K562 (cell line): ENCODE data around the gene SNCB. TPM values are rescaled to one million over a fixed set of nuclear protein-coding genes. Genes with fewer than 3 reads are reported as not detected.

ENCODE experiments used
- ATAC-seq: fragments of 200-7000 bp; cut with Tn5 transposase; 3 replicates; pipeline ENCODE4 v1.9.1; 2020; ENCODE audit warnings: moderate library complexity
- BruUV-seq: library from RNA; stranded (reverse); fragments of 400-500 nt; replicated peaks from 2 replicates; lab custom pipeline; 2021; lab: Mats Ljungman, UMichigan
- CTCF ChIA-PET: fragments of 300-600 bp; formaldehyde crosslinking; extraction: SDS; loops from one replicate; lab custom pipeline; 2021; ENCODE audit warnings: low intra/inter-chr PET ratio; lab: Yijun Ruan, JAX
- POLR2A ChIA-PET: fragments of 300-600, 350-650 bp; sonication (Branson Sonifier 250); formaldehyde crosslinking; extraction: SDS; loops from one replicate; lab custom pipeline; 2021; ENCODE audit warnings: antibody characterized with exemption, inconsistent platforms; lab: Yijun Ruan, JAX
- DNase-seq, 4 experiments: peaks; one replicate each; pipeline versions ENCODE4 v3.0.0 to v3.0.0-alpha.2; 2011 to 2018; ENCODE audit warnings: low spot score in 3 of 4, mixed read lengths in 3 of 4; ENCODE audit errors: extremely low read depth in 1 of 4
- FAIRE-seq: peaks from 2 replicates; lab custom pipeline; 2011; peaks lifted over from hg19 to GRCh38; lab: Jason Lieb, UNC
- H2AFZ ChIP-seq: 2 replicates; pipeline ENCODE4 v1.6.0; 2011; ENCODE audit warnings: low read depth, low read length, control low read depth, inconsistent platforms
- H3K27ac ChIP-seq: fragments of 200-600 bp; 3 replicates; pipeline ENCODE4 v1.8.0; 2011; ENCODE audit warnings: low read depth, mild to moderate bottlenecking, control low read depth, inconsistent platforms, low read length, moderate library complexity, mixed read lengths; ENCODE audit errors: extremely low read depth
- H3K27me3 ChIP-seq, 2 experiments: fragments of 300-600 bp in 1 of 2; 2 replicates in 1 of 2; 3 replicates in 1 of 2; pipeline versions ENCODE4 v1.6.0 to v1.8.0; 2011; ENCODE audit warnings: inconsistent platforms in 2 of 2, low read length in 2 of 2, mild to moderate bottlenecking in 1 of 2, mixed read lengths in 1 of 2, moderate library complexity in 1 of 2; ENCODE audit not compliant: control insufficient read depth in 2 of 2, insufficient read depth in 2 of 2
- H3K36me3 ChIP-seq: fragments of 300-600 bp; 3 replicates; pipeline ENCODE4 v1.8.0; 2011; ENCODE audit warnings: mild to moderate bottlenecking, low read length, inconsistent platforms; ENCODE audit not compliant: control insufficient read depth, insufficient read depth
- H3K4me1 ChIP-seq, 2 experiments: fragments of 200-600 bp in 1 of 2; replicated peaks in 1 of 2; 2 replicates in 1 of 2; 3 replicates in 1 of 2; pipeline versions ENCODE4 v1.5.1 to v1.8.0; 2011; ENCODE audit warnings: inconsistent platforms in 2 of 2, low read length in 2 of 2, mild to moderate bottlenecking in 1 of 2, mixed read lengths in 1 of 2, moderate library complexity in 1 of 2; ENCODE audit not compliant: control insufficient read depth in 2 of 2, insufficient read depth in 2 of 2
- H3K4me2 ChIP-seq: 2 replicates; pipeline ENCODE4 v1.6.1; 2011; ENCODE audit warnings: low read length, control low read depth, inconsistent platforms, mixed read lengths; ENCODE audit not compliant: insufficient read depth
- H3K4me3 ChIP-seq: fragments of 200-600 bp; sonication (generic), shearing (Covaris generic); 2 replicates; pipeline ENCODE4 v1.5.1; 2016; ENCODE audit warnings: control low read depth, inconsistent platforms
- H3K79me2 ChIP-seq: fragments of 200-600 bp; 3 replicates; pipeline ENCODE4 v1.8.0; 2011; ENCODE audit warnings: low read length, inconsistent platforms; ENCODE audit not compliant: control insufficient read depth, insufficient read depth
- H3K9ac ChIP-seq, 2 experiments: 2 replicates each; pipeline versions ENCODE4 v1.6.0 to v1.6.1; 2011; ENCODE audit warnings: low read depth in 2 of 2, low read length in 2 of 2, control low read depth in 1 of 2, inconsistent platforms in 1 of 2, mild to moderate bottlenecking in 1 of 2, mixed read lengths in 1 of 2; ENCODE audit not compliant: insufficient read depth in 1 of 2
- H3K9me1 ChIP-seq: one replicate; pipeline ENCODE4 v1.6.0; 2011; ENCODE audit warnings: inconsistent platforms, mild to moderate bottlenecking, low read length, moderate library complexity; ENCODE audit not compliant: control insufficient read depth, insufficient read depth
- H3K9me3 ChIP-seq: replicated peaks from 2 replicates; pipeline ENCODE4 v1.5.1; 2011; ENCODE audit warnings: low read depth, low read length, inconsistent platforms; ENCODE audit not compliant: control insufficient read depth, insufficient read depth
- H4K20me1 ChIP-seq: replicated peaks from 2 replicates; pipeline ENCODE4 v1.6.1; 2011; ENCODE audit warnings: low read length, inconsistent platforms, mixed read lengths; ENCODE audit not compliant: control insufficient read depth, insufficient read depth
- ILK ChIP-seq: fragments of 450-650 bp; IDR thresholded peaks from 2 replicates; pipeline ENCODE4 v1.6.1; 2016; ENCODE audit warnings: missing genetic modification characterization, low read depth, mild to moderate bottlenecking, missing compliant biosample characterization, moderate library complexity, borderline replicate concordance
- NFIC ChIP-seq: fragments of 450-650 bp; IDR thresholded peaks from 2 replicates; pipeline ENCODE4 v1.6.1; 2017; ENCODE audit warnings: mild to moderate bottlenecking, inconsistent platforms
- TGIF2 ChIP-seq: sonication (generic); formaldehyde crosslinking; IDR thresholded peaks from 2 replicates; pipeline ENCODE4 v1.8.1; 2022; ENCODE audit warnings: mild to moderate bottlenecking, missing genetic modification reagents, moderate library complexity
- WGBS: fragments of 100-300 bp; shearing (Covaris generic); methylation state at CpG from one replicate; pipeline ENCODE4 v1.1.6; 2016; ENCODE audit warnings: low coverage, mixed read lengths; ENCODE audit not compliant: insufficient coverage; ENCODE audit errors: missing lambda C conversion rate; 5-methylcytosine and 5-hydroxymethylcytosine counted together
- in situ Hi-C: fragments of 300-500 bp; cut with MboI; formaldehyde crosslinking; loops from 4 replicates; pipeline ENCODE4 v1.15.0; 2018; ENCODE audit warnings: inconsistent platforms, mixed read lengths
- intact Hi-C: fragments of 100-400 bp; cut with micrococcal nuclease; formaldehyde crosslinking; loops from 2 replicates; pipeline ENCODE4 v1.14.2; 2022
- polyA plus RNA-seq, 8 experiments: library from polyadenylated mRNA; depleted of rRNA in 4 of 8; stranded (reverse) in 5 of 8; unstranded in 3 of 8; fragments of >200 nt; fragmentation: Nextera tagmentation in 2 of 8; fragmentation: Illumina TruSeq in 1 of 8; extraction: Ambion mirVana in 2 of 8; extraction: Trizol in 1 of 8; gene quantifications; 2 replicates each; pipeline versions ENCODE4 v1.2.1 to v1.2.3, GENCODE V29; 2011 to 2014; ENCODE audit warnings: inconsistent platforms in 1 of 8, missing spikeins in 1 of 8
- total RNA-seq, 7 experiments: library from RNA; depleted of rRNA in 6 of 7; stranded (reverse); fragments of >200 nt in 6 of 7; fragmentation: Illumina TruSeq in 2 of 7; extraction: Trizol in 2 of 7; gene quantifications; 2 replicates each; pipeline versions ENCODE4 v1.2.1 to v1.2.3, GENCODE V29; 2011 to 2021; ENCODE audit warnings: low replicate concordance in 1 of 7

SNCB gene
- total and polyA plus RNA-seq, 9 of the 15 experiments (the other 6 are each of a cell fraction or from before 2014, with no cell fraction given), result not detected

- FAIRE-seq (no peak), DNase-seq (no peak), ATAC-seq (no peak)
- Histone ChIP-seq H3K79me2 (no peaks in the 10 kb centered on the region), H3K27me3 (peaks cover 44 to 72% of the 10 kb centered on the region in 2 experiments), H4K20me1 (peaks cover 13% of the 10 kb centered on the region; the same call in 1 of the 2 replicates), H3K9ac (no peak overlapping the region), H3K36me3 (no peaks in the 10 kb centered on the region), H3K4me2 (no peak overlapping the region), H3K9me1 (no peaks in the 10 kb centered on the region), H3K27ac (no peak overlapping the region), H3K9me3 (no peaks in the 10 kb centered on the region), H3K4me1 (peaks cover 0 to 23% of the 10 kb centered on the region in 2 experiments; a peak in 2 of 5 replicates), H3K4me3 (no peak overlapping the region), H2AFZ (no peak overlapping the region)
- CTCF ChIA-PET, result no interaction called here
- POLR2A ChIA-PET, result interaction anchor here (0.6 kb wide), 1 partner anchor 209 kb away, joined by 4 read pairs; no protein-coding TSS in a partner anchor
- in situ Hi-C loops, result no loop called here
- intact Hi-C loops, result no loop called here
- no TSS peak for BruUV-seq
- no peak for TF ChIP-seq ILK (tag)
- 16% methylated on average over 4 of the region's 5 CpGs for WGBS
These were observed 2.8 kb downstream of the SNCB start for GRCh38 chr5:176627582-176627981.

DNA sequence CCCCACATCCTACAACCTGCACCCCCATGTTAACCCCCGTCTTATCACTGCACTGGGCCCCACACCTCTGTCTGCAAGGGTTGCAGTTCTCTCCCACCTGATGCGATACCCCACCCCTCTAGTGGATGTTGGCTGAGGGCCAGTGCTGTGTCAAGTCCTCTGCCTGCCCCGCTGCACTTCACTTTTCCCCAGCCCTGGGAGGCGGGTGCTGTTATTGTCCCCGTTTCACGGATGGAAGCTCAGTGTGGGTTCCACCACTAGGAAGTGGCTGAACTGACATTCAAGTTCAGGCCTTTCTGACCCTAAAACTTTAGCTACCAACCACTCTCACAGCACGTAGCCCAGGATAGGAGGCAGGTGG lies 3.5 kb downstream of the SNCB start:
- CTCF ChIA-PET, result no interaction called here
- WGBS, result 2% methylated on average over 7 of the region's 7 CpGs

More for the DNA sequence above, 3.5 kb downstream of the SNCB start:
- Histone ChIP-seq H3K9me1 (no peaks in the 10 kb centered on the region), H2AFZ (no peak overlapping the region), H4K20me1 (peaks cover 15% of the 10 kb centered on the region; the same call in 1 of the 2 replicates), H3K4me1 (peaks cover 0 to 26% of the 10 kb centered on the region in 2 experiments; a peak in 2 of 5 replicates), H3K9me3 (no peaks in the 10 kb centered on the region), H3K4me3 (no peak overlapping the region), H3K79me2 (no peaks in the 10 kb centered on the region), H3K27me3 (peaks cover 44 to 77% of the 10 kb centered on the region in 2 experiments), H3K9ac (no peak overlapping the region), H3K4me2 (no peak overlapping the region), H3K36me3 (no peaks in the 10 kb centered on the region), H3K27ac (no peak overlapping the region)
- intact Hi-C loops (no loop called here), in situ Hi-C loops (no loop called here)
- ATAC-seq, result no peak
- no TSS peak for BruUV-seq
- POLR2A ChIA-PET, result interaction anchor here (0.6 kb wide), 1 partner anchor 208 kb away, joined by 4 read pairs; no protein-coding TSS in a partner anchor
- TF ChIP-seq TGIF2 (CRISPR knock-in tag), result no peak
- peak; percentile 71 for TF ChIP-seq NFIC
- FAIRE-seq, result no peak
- DNase-seq, result no peak
